ENCODE data around the gene TUBGCP6. TPM values are rescaled to one million over a fixed set of nuclear protein-coding genes. Genes with fewer than 3 reads are reported as not detected.

The TUBGCP6 gene
- total RNA-seq, 1 donor from 2014 or later, result 26.3 TPM

DNA sequence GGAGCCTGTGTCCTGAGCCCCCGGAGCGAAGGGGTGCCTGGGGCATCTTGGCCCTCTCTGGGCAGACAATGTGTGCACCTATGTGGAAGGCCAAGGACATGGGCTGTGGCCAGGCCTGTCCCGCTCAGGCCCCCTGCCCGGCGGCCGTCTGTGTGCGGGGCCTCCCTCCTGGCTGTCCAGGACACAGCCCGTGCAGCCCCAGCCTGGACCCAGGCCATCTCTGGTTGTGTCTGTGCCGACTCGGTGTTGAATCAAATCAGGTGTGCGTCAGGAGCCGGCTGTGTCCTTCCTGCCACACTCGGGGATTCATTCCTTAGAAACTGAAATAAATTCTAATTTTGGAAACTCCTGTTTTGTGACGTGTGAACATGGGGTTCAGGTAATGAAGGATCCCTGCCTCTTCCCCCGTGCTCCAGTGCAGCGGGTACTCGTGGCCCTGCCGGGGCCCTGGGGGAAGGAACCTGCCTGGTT is 45.5 kb downstream of the TUBGCP6 start:
- Histone ChIP-seq H3K27ac (ENCODE audit: low read depth, low read length) (no peak overlapping the region), H3K36me3 (ENCODE audit: insufficient read depth, low read length) (peaks cover 6% of the 10 kb centered on the region), H2AFZ (ENCODE audit: low read depth, low read length) (no peak overlapping the region), H4K20me1 (ENCODE audit: insufficient read depth, low read length) (peaks cover 39% of the 10 kb centered on the region), H3K9me3 (ENCODE audit: insufficient read depth, low read depth, low read length) (no peaks in the 10 kb centered on the region), H3K9ac (ENCODE audit: low read length) (no peak overlapping the region), H3K4me3 (ENCODE audit: insufficient read depth, low read depth, low read length) (no peak overlapping the region), H3K27me3 (ENCODE audit: insufficient read depth, low read length) (no peaks in the 10 kb centered on the region), H3K4me2 (ENCODE audit: low read length) (peak overlapping the region; percentile 97), H3K4me1 (ENCODE audit: insufficient read depth, low read length) (peaks cover 13% of the 10 kb centered on the region), H3K79me2 (ENCODE audit: insufficient read depth, low read length) (peaks cover 36% of the 10 kb centered on the region)
- Mint-ChIP-seq H3K27ac (ENCODE audit: unreplicated experiment) (no peak overlapping the region), H3K36me3 (ENCODE audit: low read depth, unreplicated experiment) (peaks cover 8% of the 10 kb centered on the region), H3K4me3 (ENCODE audit: unreplicated experiment) (peak overlapping the region; percentile 79), H3K9me3 (ENCODE audit: unreplicated experiment) (no peaks in the 10 kb centered on the region), H3K4me1 (ENCODE audit: low read depth, unreplicated experiment) (no peaks in the 10 kb centered on the region), H3K27me3 (ENCODE audit: low read depth, unreplicated experiment) (no peaks in the 10 kb centered on the region)
- FAIRE-seq (no peak), DNase-seq (ENCODE audit: low read depth) (no peak)
- no peak for TF ChIP-seq EZH2 (IDR thresholded peaks at IDR 0.05; ENCODE audit: insufficient read depth, low read length)
- TF ChIP-seq, protein P1, sequence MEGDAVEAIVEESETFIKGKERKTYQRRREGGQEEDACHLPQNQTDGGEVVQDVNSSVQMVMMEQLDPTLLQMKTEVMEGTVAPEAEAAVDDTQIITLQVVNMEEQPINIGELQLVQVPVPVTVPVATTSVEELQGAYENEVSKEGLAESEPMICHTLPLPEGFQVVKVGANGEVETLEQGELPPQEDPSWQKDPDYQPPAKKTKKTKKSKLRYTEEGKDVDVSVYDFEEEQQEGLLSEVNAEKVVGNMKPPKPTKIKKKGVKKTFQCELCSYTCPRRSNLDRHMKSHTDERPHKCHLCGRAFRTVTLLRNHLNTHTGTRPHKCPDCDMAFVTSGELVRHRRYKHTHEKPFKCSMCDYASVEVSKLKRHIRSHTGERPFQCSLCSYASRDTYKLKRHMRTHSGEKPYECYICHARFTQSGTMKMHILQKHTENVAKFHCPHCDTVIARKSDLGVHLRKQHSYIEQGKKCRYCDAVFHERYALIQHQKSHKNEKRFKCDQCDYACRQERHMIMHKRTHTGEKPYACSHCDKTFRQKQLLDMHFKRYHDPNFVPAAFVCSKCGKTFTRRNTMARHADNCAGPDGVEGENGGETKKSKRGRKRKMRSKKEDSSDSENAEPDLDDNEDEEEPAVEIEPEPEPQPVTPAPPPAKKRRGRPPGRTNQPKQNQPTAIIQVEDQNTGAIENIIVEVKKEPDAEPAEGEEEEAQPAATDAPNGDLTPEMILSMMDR (IDR thresholded peaks at IDR 0.05; ENCODE audit: insufficient read depth, low read depth, low read length), result no peak

DNA sequence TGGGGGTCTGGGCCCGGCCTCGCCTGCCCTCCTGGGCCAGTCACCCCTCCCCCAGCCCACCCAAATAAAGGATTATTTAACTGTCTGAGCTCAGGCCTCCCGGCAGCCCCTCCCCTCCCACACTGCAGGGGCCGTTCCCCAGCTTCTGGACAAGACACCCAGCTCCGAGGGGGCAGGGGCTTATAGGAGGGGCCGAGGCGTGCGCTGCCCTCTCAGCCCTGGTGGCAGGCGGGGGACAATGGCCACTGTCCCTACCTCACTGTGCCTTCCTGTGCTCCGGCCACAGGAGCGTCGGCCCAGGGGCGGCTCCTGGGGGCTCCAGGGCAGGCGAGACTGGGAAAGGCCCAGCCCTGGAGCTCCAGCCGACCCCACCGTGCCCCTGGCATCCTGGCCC is 46.2 kb downstream of the TUBGCP6 start:
- peaks cover 4% of the 10 kb centered on the region for H3K36me3 ChIP-seq (ENCODE audit: insufficient read depth, low read length)
- TF ChIP-seq, protein P1 (IDR thresholded peaks at IDR 0.05; ENCODE audit: insufficient read depth, low read depth, low read length), result no peak
- TF ChIP-seq EZH2 (IDR thresholded peaks at IDR 0.05; ENCODE audit: insufficient read depth, low read length), result no peak
- peaks cover 13% of the 10 kb centered on the region for H3K4me1 ChIP-seq (ENCODE audit: insufficient read depth, low read length)
- no peak overlapping the region for H3K4me2 ChIP-seq (ENCODE audit: low read length)
- FAIRE-seq (no peak), DNase-seq (ENCODE audit: low read depth) (no peak)
- H3K27me3 ChIP-seq (ENCODE audit: insufficient read depth, low read length), result no peaks in the 10 kb centered on the region
- H3K79me2 ChIP-seq (ENCODE audit: insufficient read depth, low read length), result peaks cover 32% of the 10 kb centered on the region
- H4K20me1 ChIP-seq (ENCODE audit: insufficient read depth, low read length), result peaks cover 32% of the 10 kb centered on the region
- no peak overlapping the region for H3K9ac ChIP-seq (ENCODE audit: low read length)
- Mint-ChIP-seq H3K4me1 (ENCODE audit: low read depth, unreplicated experiment) (no peaks in the 10 kb centered on the region), H3K27ac (ENCODE audit: unreplicated experiment) (no peak overlapping the region), H3K9me3 (ENCODE audit: unreplicated experiment) (no peaks in the 10 kb centered on the region), H3K27me3 (ENCODE audit: low read depth, unreplicated experiment) (no peaks in the 10 kb centered on the region), H3K36me3 (ENCODE audit: low read depth, unreplicated experiment) (peaks cover 6% of the 10 kb centered on the region), H3K4me3 (ENCODE audit: unreplicated experiment) (no peak overlapping the region)
- no peak overlapping the region for H3K27ac ChIP-seq (ENCODE audit: low read depth, low read length)
- H2AFZ ChIP-seq (ENCODE audit: low read depth, low read length), result no peak overlapping the region
- no peaks in the 10 kb centered on the region for H3K9me3 ChIP-seq (ENCODE audit: insufficient read depth, low read depth, low read length)
- no peak overlapping the region for H3K4me3 ChIP-seq (ENCODE audit: insufficient read depth, low read depth, low read length)

DNA sequence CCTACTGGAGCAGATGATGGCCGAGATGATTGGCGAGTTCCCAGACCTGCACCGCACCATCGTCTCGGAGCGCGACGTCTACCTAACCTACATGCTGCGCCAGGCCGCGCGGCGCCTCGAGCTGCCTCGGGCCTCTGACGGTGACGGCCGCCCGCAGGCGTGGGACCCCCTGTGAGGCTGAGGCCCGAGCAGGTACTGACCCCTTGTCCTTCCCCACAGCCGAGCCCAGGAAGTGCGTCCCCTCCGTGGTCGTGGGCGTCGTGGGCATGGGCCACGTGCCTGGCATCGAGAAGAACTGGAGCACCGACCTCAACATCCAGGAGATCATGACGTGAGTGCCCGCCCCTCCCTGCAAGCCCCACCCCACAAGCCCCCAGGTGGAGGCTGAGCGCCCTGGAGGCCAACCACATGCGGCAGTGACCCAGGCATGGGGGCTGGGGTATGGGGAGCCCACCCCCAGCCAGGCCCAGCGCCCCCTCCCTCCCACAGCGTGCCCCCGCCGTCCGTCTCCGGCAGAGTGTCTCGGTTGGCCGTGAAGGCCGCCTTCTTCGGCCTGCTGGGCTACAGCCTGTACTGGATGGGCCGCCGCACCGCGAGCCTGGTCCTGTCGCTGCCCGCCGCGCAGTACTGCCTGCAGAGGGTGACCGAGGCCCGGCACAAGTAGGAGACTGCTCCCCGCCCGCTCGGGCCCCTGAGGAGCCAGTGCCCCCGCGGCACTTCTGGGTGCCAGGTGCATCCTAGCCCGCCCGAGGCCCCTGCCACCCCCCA is 46.8 kb downstream of the TUBGCP6 start:
- peaks cover 31% of the 10 kb centered on the region for H4K20me1 ChIP-seq (ENCODE audit: insufficient read depth, low read length)
- no peak overlapping the region for H3K27ac ChIP-seq (ENCODE audit: low read depth, low read length)
- no peak overlapping the region for H3K4me3 Mint-ChIP-seq (ENCODE audit: unreplicated experiment)
- H3K4me2 ChIP-seq (ENCODE audit: low read length), result no peak overlapping the region
- H3K79me2 ChIP-seq (ENCODE audit: insufficient read depth, low read length), result peaks cover 31% of the 10 kb centered on the region
- no peaks in the 10 kb centered on the region for H3K36me3 ChIP-seq (ENCODE audit: insufficient read depth, low read length)
- H3K36me3 Mint-ChIP-seq (ENCODE audit: low read depth, unreplicated experiment), result peaks cover under 1% of the 10 kb centered on the region
- no peak overlapping the region for H3K4me3 ChIP-seq (ENCODE audit: insufficient read depth, low read depth, low read length)
- H3K9me3 Mint-ChIP-seq (ENCODE audit: unreplicated experiment), result no peaks in the 10 kb centered on the region
- no peaks in the 10 kb centered on the region for H3K9me3 ChIP-seq (ENCODE audit: insufficient read depth, low read depth, low read length)
- no peak overlapping the region for H2AFZ ChIP-seq (ENCODE audit: low read depth, low read length)
- no peak overlapping the region for H3K9ac ChIP-seq (ENCODE audit: low read length)
- FAIRE-seq (no peak), DNase-seq (ENCODE audit: low read depth) (no peak)
- no peaks in the 10 kb centered on the region for H3K4me1 Mint-ChIP-seq (ENCODE audit: low read depth, unreplicated experiment)
- TF ChIP-seq, protein P1 (IDR thresholded peaks at IDR 0.05; ENCODE audit: insufficient read depth, low read depth, low read length), result no peak
- peaks cover 13% of the 10 kb centered on the region for H3K4me1 ChIP-seq (ENCODE audit: insufficient read depth, low read length)
- no peak overlapping the region for H3K27ac Mint-ChIP-seq (ENCODE audit: unreplicated experiment)
- H3K27me3 Mint-ChIP-seq (ENCODE audit: low read depth, unreplicated experiment), result no peaks in the 10 kb centered on the region
- H3K27me3 ChIP-seq (ENCODE audit: insufficient read depth, low read length), result no peaks in the 10 kb centered on the region
